Fibroblast of lung (primary cell): Measurements from ENCODE around the gene DLG2.

Experiments
- CTCF ChIP-seq, 2 donors: IDR thresholded peaks in 1 of 2; conservative IDR thresholded peaks in 1 of 2; 1 replicate in 1 of 2; 2 replicates in 1 of 2; pipeline ENCODE4 v1.5.1; 2011 to 2012; ENCODE audit warnings: low read length in 2 of 2, control low read depth in 1 of 2, inconsistent platforms in 1 of 2, low read depth in 1 of 2, mild to moderate bottlenecking in 1 of 2
- EZH2 ChIP-seq: IDR thresholded peaks from 2 replicates; pipeline ENCODE4 v1.5.1; 2012; ENCODE audit warnings: low read length, control low read depth, mild to moderate bottlenecking; ENCODE audit errors: missing control alignments

DNA sequence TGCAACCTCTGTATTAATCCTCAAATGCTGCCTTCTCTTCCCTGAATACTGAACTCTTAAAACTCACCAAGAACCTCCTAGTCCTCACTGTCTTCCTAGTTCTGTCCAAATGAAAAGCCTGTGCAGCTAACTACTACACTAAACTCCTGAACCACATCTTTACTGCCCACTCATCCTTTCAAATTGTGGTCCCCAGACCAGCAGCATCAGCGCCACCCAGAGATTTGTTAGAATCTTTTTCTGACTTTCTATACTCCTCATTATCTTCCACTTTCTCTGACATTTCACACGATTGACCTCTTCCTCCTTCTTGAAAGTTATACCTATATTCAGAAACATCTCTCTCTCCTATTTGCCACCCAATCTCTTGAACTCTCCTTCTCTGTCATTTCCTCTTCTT, 461.3 kb downstream of the DLG2 start:
- TF ChIP-seq CTCF (conservative IDR thresholded peaks at IDR 0.05 in 1 of 2, IDR thresholded peaks at IDR 0.05 in 1 of 2; ENCODE audit: low read depth in 1 of 2, low read length in 2 of 2) = no peak
- no peak for TF ChIP-seq EZH2
